ENCODE measurements around the gene MAPKAPK2.

The MAPKAPK2 gene

DNA sequence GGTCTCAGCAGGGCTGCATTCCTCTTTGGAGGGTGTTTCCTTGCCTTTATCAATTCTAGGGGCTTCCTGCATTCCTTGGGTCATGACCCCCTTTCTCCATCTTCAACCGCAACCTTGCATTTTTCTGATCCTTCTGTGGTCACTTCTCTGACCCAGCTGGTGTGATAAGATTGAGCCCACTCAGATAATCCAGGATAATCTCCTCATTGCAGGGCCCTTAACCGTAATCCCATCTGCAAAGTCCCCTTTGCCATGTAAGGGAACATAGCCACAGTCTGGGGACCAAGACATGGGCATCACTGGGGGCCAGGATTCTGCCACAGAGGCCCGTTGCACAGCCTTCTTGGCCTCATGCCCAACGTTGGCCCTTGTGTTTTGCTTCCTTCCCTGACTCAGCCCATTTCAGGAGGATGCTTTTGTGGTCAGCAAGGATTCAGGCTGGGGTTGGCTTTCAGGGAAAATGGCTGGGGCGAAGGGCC, 50.9 kb downstream of the MAPKAPK2 start:
- TF ChIP-seq TAF1 (IDR thresholded peaks at IDR 0.05; ENCODE audit: low read depth) (no peak), EGR1 (IDR thresholded peaks at IDR 0.05) (no peak)
- TF ChIP-seq, protein P1, sequence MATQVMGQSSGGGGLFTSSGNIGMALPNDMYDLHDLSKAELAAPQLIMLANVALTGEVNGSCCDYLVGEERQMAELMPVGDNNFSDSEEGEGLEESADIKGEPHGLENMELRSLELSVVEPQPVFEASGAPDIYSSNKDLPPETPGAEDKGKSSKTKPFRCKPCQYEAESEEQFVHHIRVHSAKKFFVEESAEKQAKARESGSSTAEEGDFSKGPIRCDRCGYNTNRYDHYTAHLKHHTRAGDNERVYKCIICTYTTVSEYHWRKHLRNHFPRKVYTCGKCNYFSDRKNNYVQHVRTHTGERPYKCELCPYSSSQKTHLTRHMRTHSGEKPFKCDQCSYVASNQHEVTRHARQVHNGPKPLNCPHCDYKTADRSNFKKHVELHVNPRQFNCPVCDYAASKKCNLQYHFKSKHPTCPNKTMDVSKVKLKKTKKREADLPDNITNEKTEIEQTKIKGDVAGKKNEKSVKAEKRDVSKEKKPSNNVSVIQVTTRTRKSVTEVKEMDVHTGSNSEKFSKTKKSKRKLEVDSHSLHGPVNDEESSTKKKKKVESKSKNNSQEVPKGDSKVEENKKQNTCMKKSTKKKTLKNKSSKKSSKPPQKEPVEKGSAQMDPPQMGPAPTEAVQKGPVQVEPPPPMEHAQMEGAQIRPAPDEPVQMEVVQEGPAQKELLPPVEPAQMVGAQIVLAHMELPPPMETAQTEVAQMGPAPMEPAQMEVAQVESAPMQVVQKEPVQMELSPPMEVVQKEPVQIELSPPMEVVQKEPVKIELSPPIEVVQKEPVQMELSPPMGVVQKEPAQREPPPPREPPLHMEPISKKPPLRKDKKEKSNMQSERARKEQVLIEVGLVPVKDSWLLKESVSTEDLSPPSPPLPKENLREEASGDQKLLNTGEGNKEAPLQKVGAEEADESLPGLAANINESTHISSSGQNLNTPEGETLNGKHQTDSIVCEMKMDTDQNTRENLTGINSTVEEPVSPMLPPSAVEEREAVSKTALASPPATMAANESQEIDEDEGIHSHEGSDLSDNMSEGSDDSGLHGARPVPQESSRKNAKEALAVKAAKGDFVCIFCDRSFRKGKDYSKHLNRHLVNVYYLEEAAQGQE (IDR thresholded peaks at IDR 0.05; ENCODE audit: low read depth): no peak

DNA sequence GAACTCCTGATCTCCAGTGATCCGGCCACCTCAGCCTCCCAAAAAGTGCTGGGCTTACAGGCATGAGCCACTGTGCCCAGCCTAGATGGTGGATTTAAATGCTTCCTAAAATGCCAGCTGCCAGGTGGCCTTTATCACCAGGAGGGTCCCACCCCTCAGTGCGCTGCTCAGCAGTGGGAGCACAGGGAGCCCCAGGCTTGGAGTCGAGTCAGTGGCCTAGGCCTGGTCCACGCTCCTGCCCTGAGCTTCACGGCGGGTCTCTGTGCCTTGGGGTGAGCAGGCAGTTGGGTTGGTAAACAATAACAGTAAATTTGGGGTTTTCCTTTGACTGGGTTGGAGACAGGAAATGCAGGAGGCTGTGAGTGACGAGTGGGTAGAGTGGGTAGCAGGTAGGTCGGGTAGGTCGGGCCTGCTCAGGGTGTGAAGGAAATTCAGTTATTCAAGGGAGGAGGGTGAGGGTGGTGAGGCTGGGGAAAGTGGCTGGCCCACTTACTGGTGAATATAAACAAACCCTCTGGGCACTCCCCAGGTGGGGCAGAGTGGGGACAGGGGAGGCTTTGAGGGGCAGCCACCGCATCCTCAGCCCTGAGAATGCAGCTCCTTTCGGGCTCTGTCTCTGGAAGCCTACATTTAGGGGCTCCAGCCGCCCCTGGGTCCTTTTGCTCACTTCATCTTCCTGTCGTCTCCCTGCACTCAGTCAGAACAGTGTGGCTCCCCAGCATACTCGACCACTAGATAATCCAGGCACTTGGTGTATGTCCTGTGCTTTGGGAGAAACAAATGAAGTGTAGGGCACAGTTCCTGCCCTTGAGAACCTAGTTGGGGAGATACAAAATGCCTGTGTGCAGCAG, 52.4 kb downstream of the MAPKAPK2 start:
- no peak for TF ChIP-seq TCF12 (IDR thresholded peaks at IDR 0.05; ENCODE audit: low read depth)
- no peak for TF ChIP-seq TEAD4 (IDR thresholded peaks at IDR 0.05)
- no peak for TF ChIP-seq EP300 (IDR thresholded peaks at IDR 0.05; ENCODE audit: borderline replicate concordance)
- TF ChIP-seq ZBTB7A (IDR thresholded peaks at IDR 0.05; ENCODE audit: low read depth): no peak
- no peak for TF ChIP-seq RAD21 (IDR thresholded peaks at IDR 0.05; ENCODE audit: low read depth)
- TF ChIP-seq, protein P1 (IDR thresholded peaks at IDR 0.05; ENCODE audit: low read depth): no peak
- no peak for TF ChIP-seq CREB1 (IDR thresholded peaks at IDR 0.05; ENCODE audit: low read depth)
- TF ChIP-seq, protein P2, sequence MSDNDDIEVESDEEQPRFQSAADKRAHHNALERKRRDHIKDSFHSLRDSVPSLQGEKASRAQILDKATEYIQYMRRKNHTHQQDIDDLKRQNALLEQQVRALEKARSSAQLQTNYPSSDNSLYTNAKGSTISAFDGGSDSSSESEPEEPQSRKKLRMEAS (IDR thresholded peaks at IDR 0.05): no peak
- TF ChIP-seq CEBPB (IDR thresholded peaks at IDR 0.05): no peak
- TF ChIP-seq FOXM1 (IDR thresholded peaks at IDR 0.05; ENCODE audit: borderline replicate concordance, low read depth): no peak
- no peak for TF ChIP-seq NFIC (IDR thresholded peaks at IDR 0.05)
- TF ChIP-seq, protein P3, sequence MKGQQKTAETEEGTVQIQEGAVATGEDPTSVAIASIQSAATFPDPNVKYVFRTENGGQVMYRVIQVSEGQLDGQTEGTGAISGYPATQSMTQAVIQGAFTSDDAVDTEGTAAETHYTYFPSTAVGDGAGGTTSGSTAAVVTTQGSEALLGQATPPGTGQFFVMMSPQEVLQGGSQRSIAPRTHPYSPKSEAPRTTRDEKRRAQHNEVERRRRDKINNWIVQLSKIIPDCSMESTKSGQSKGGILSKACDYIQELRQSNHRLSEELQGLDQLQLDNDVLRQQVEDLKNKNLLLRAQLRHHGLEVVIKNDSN (IDR thresholded peaks at IDR 0.05): no peak
- TF ChIP-seq EGR1 (IDR thresholded peaks at IDR 0.05): no peak
- TF ChIP-seq YY1 (IDR thresholded peaks at IDR 0.05; ENCODE audit: low read depth): no peak
- no peak for TF ChIP-seq TAF1 (IDR thresholded peaks at IDR 0.05; ENCODE audit: low read depth)

DNA sequence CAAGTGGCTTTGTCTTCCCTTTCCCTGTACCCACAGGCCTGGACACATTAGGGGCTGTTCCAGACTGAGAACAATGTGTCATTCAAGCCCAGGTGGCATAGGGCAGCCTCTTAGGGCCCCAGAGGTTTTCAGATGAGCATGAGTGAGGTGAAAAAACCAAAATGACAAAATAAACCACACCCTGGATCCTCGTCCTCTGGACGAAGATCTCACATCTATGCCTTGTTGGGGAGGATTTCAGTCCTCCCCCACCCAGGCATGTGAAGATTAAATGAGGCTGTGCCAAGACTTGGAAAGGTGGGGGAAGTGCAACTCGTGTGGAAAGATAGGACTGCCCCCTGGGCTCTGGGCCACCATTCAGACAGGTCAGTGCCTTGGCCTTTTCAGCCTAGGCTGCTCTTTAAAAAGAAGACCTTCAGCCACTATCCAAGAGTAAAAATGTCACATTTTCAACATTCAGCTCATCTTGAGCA, 53.1 kb downstream of the MAPKAPK2 start:
- TF ChIP-seq, protein P3 (IDR thresholded peaks at IDR 0.05): no peak
- TF ChIP-seq EP300 (IDR thresholded peaks at IDR 0.05; ENCODE audit: borderline replicate concordance) (no peak), NFIC (IDR thresholded peaks at IDR 0.05) (no peak), TEAD4 (IDR thresholded peaks at IDR 0.05) (no peak), RAD21 (IDR thresholded peaks at IDR 0.05; ENCODE audit: low read depth) (no peak), CEBPB (IDR thresholded peaks at IDR 0.05) (no peak), EGR1 (IDR thresholded peaks at IDR 0.05) (no peak), FOXM1 (IDR thresholded peaks at IDR 0.05; ENCODE audit: borderline replicate concordance, low read depth) (no peak), YY1 (IDR thresholded peaks at IDR 0.05; ENCODE audit: low read depth) (no peak), CREB1 (IDR thresholded peaks at IDR 0.05; ENCODE audit: low read depth) (no peak), TCF12 (IDR thresholded peaks at IDR 0.05; ENCODE audit: low read depth) (no peak), ZBTB7A (IDR thresholded peaks at IDR 0.05; ENCODE audit: low read depth) (no peak), TAF1 (IDR thresholded peaks at IDR 0.05; ENCODE audit: low read depth) (no peak)
- TF ChIP-seq, protein P2 (IDR thresholded peaks at IDR 0.05): no peak
- TF ChIP-seq, protein P1 (IDR thresholded peaks at IDR 0.05; ENCODE audit: low read depth): no peak
